MM.1S (cell line): ENCODE results near the gene RGR.

Experiments used
- CTCF ChIP-seq: fragments of 300-600 bp; sonication (generic); IDR thresholded peaks from 2 replicates; pipeline ENCODE4 v1.5.1; 2016; ENCODE audit warnings: antibody characterized with exemption, low read length, mixed read lengths
- EZH2 ChIP-seq: fragments of 300-600 bp; sonication (generic); optimal IDR thresholded peaks from 2 replicates; pipeline ENCODE3; 2017; ENCODE audit warnings: low read depth, mild to moderate bottlenecking, antibody characterized with exemption, low read length, mixed read lengths
- EZH2phosphoT487 ChIP-seq: fragments of 300-600 bp; sonication (generic); IDR thresholded peaks from 2 replicates; pipeline ENCODE4 v1.6.1; 2018; ENCODE audit warnings: antibody characterized with exemption, low read length

- TF ChIP-seq CTCF (no peak), EZH2 (no peak), EZH2phosphoT487 (no peak)
These were observed 62.0 kb downstream of the RGR start for GRCh38 chr10:84306751-84307384.
